ENCODE results near the gene LDHD.
"Not testable (repeated sequence)": the region's sequence is repeated elsewhere in the genome, so short reads cannot be mapped to it uniquely, and the experiment has no call there.

LDHD gene

GRCh38 chr16:75116081-75116910 lies at the start of gene LDHD:
LDHD (minus strand) TSS chr16:75116780; CDS start chr16:75116720, 60 bp downstream.
- peak; percentile 34 for DNase-seq (ENCODE audit: low read depth)

GRCh38 chr16:75160386-75160785 lies 43.8 kb upstream of the LDHD start:
- no peak for DNase-seq (ENCODE audit: low read depth)

- no peak for DNase-seq (ENCODE audit: low read depth)
Measured at GRCh38 chr16:75152635-75153034, 36.1 kb upstream of the LDHD start.

- DNase-seq (ENCODE audit: low read depth): no peak
Measured at GRCh38 chr16:75151798-75152197, 35.2 kb upstream of the LDHD start.

- DNase-seq (ENCODE audit: low read depth): peak; percentile 84
Measured at GRCh38 chr16:75148311-75149195, 32.0 kb upstream of the LDHD start, which contains the start of gene ZFP1. ZFP1 (plus strand) TSS chr16:75148524; CDS start chr16:75152952, 4,428 bp downstream.

GRCh38 chr16:75147968-75148310 lies 31.4 kb upstream of the LDHD start:
- no peak for DNase-seq (ENCODE audit: low read depth)

GRCh38 chr16:75143941-75144340 lies 27.4 kb upstream of the LDHD start:
- no peak for DNase-seq (ENCODE audit: low read depth)

- DNase-seq (ENCODE audit: low read depth): no peak
Measured at GRCh38 chr16:75139498-75139897, 22.9 kb upstream of the LDHD start.

- no peak for DNase-seq (ENCODE audit: low read depth)
Measured at GRCh38 chr16:75138636-75139035, 22.1 kb upstream of the LDHD start.

GRCh38 chr16:75138233-75138632 lies 21.7 kb upstream of the LDHD start:
- no peak for DNase-seq (ENCODE audit: low read depth)

GRCh38 chr16:75131081-75131480 lies 14.5 kb upstream of the LDHD start:
- DNase-seq (ENCODE audit: low read depth): no peak

GRCh38 chr16:75130150-75130771 lies 13.7 kb upstream of the LDHD start:
- no peak for DNase-seq (ENCODE audit: low read depth)

- not testable (repeated sequence) for DNase-seq (ENCODE audit: low read depth)
Measured at GRCh38 chr16:75129421-75130149, 13.0 kb upstream of the LDHD start.

GRCh38 chr16:75127713-75128415 lies 11.3 kb upstream of the LDHD start:
- no peak for DNase-seq (ENCODE audit: low read depth)

GRCh38 chr16:75122609-75123008 lies 6.0 kb upstream of the LDHD start:
- DNase-seq (ENCODE audit: low read depth): no peak

GRCh38 chr16:75121949-75122568 lies 5.5 kb upstream of the LDHD start:
- DNase-seq (ENCODE audit: low read depth): no peak

- no peak for DNase-seq (ENCODE audit: low read depth)
Measured at GRCh38 chr16:75120253-75120652, 3.7 kb upstream of the LDHD start.

GRCh38 chr16:75118943-75119539 lies 2.5 kb upstream of the LDHD start:
- no peak for DNase-seq (ENCODE audit: low read depth)

- no peak for DNase-seq (ENCODE audit: low read depth)
Measured at GRCh38 chr16:75116911-75117245, 298 bp upstream of the LDHD start.

All from stromal cell of bone marrow (primary cell).